ENCODE measurements around the gene REN. TPM values are rescaled to one million over a fixed set of nuclear protein-coding genes. Genes with fewer than 3 reads are reported as not detected.

Gene REN
- total and polyA plus RNA-seq, 2 of the 13 experiments (the other 11 are each of a cell fraction or from before 2014, with no cell fraction given): not detected

DNA sequence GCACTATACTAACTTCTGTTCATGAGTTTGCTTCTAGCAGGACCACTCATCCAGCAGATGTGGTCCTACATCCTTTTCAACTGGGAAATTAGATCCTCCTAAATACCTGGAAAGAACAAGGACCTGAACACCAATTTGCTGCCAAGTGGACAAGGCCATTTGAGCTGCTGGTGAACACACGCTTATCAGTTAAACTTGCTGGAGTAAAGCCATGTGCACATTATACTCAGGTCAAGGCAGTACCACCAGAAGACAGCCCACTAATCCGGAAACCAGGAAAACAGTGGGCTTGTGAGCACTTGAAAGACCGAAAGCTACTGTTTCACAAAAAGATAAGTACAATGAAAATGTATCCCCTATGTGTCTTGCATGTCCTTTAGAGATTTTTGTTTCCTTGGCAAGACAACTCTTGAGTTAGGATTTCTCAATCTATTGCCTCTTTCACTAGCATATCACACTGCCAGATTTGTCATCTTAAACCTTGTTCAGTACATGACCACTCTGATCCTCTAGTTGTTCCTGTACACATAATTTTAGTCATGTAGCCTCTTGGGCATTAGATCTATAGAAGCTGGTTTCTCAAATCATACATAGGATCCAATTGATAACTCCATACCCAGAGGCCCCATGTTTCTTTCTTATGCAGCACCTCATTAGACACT, 4.5 kb upstream of the REN start:
- Histone ChIP-seq H3K79me2 (ENCODE audit: insufficient read depth, low read length) (no peaks in the 10 kb centered on the region), H3K9ac (ENCODE audit: insufficient read depth, low read depth, low read length) (no peak overlapping the region), H3K4me2 (ENCODE audit: low read depth, low read length) (no peak overlapping the region), H2AFZ (ENCODE audit: low read length) (no peak overlapping the region), H3K27me3 (ENCODE audit: control insufficient read depth in 1 of 2, insufficient read depth in 2 of 2, low read length in 2 of 2) (peaks cover 0 to 5% of the 10 kb centered on the region in 2 experiments; a peak in 1 of 5 replicates), H3K4me3 (replicated peaks in 1 of 3; ENCODE audit: insufficient read depth in 1 of 3, low read depth in 2 of 3, low read length in 3 of 3) (no peak overlapping the region), H3K4me1 (ENCODE audit: insufficient read depth, low read length) (peaks cover 24% of the 10 kb centered on the region), H3K9me3 (ENCODE audit: low read length) (peaks cover 25% of the 10 kb centered on the region), H3K36me3 (replicated peaks in 1 of 2; ENCODE audit: control insufficient read depth in 1 of 2, insufficient read depth in 2 of 2, low read length in 2 of 2) (no peaks in the 10 kb centered on the region), H3K27ac (ENCODE audit: extremely low read length, insufficient read depth, low read length) (no peak overlapping the region), H4K20me1 (ENCODE audit: insufficient read depth, low read length) (no peaks in the 10 kb centered on the region)
- TF ChIP-seq CBX2 (IDR thresholded peaks at IDR 0.05; ENCODE audit: low read depth, low read length) (no peak), CBX2 (CRISPR knock-in tag; IDR thresholded peaks at IDR 0.05; ENCODE audit: low read depth) (no peak), RFX3 (CRISPR knock-in tag; IDR thresholded peaks at IDR 0.05) (no peak)
- intact Hi-C loops (cut with micrococcal nuclease; ENCODE audit: unreplicated experiment): no loop called here
- 54% methylated on average over 3 of the region's 3 CpGs for WGBS (ENCODE audit: low lambda C conversion rate)
- in situ Hi-C loops (cut with HindIII; ENCODE audit: extremely low pct_ligation_motif_present, low pct_unique_long_range_greater_than_20kb): no loop called here
- POLR2A ChIA-PET: no interaction called here
- CTCF ChIA-PET (ENCODE audit: low intra/inter-chr PET ratio, low total read pairs): no interaction called here
- no TSS peak for BruUV-seq (replicated peaks)
- ATAC-seq (no peak), FAIRE-seq (no peak), DNase-seq (ENCODE audit: low spot score) (no peak)

DNA sequence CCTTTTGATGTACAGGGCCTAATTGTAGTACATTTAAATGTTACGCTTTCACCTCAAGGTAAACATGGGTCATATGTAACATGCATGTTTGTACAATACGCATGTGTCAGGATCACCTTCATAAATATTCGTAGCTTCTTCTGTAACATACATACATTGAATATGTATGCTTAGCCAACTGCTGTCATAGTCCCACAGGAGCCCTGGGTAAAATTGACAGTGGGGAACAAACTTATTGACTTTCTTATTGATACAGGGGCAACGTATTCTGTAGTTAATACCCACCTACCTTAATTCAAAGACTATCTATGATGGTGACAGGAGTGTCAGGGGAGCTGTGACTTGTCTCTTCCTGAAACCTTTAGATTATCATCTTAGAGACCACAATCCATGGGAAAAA, 3.7 kb upstream of the REN start:
- no peak for ATAC-seq
- Histone ChIP-seq H2AFZ (ENCODE audit: low read length) (no peak overlapping the region), H3K36me3 (replicated peaks in 1 of 2; ENCODE audit: control insufficient read depth in 1 of 2, insufficient read depth in 2 of 2, low read length in 2 of 2) (no peaks in the 10 kb centered on the region), H3K4me2 (ENCODE audit: low read depth, low read length) (no peak overlapping the region), H3K4me1 (ENCODE audit: insufficient read depth, low read length) (peaks cover 24% of the 10 kb centered on the region), H3K79me2 (ENCODE audit: insufficient read depth, low read length) (no peaks in the 10 kb centered on the region), H3K27me3 (ENCODE audit: control insufficient read depth in 1 of 2, insufficient read depth in 2 of 2, low read length in 2 of 2) (peaks cover 0 to 8% of the 10 kb centered on the region in 2 experiments; a peak in 1 of 5 replicates), H3K27ac (ENCODE audit: extremely low read length, insufficient read depth, low read length) (no peak overlapping the region), H3K4me3 (replicated peaks in 1 of 3; ENCODE audit: insufficient read depth in 1 of 3, low read depth in 2 of 3, low read length in 3 of 3) (no peak overlapping the region), H4K20me1 (ENCODE audit: insufficient read depth, low read length) (no peaks in the 10 kb centered on the region), H3K9ac (ENCODE audit: insufficient read depth, low read depth, low read length) (no peak overlapping the region), H3K9me3 (ENCODE audit: low read length) (peaks cover 25% of the 10 kb centered on the region)
- DNase-seq (ENCODE audit: low spot score): no peak
- FAIRE-seq: no peak
- no TSS peak for BruUV-seq (replicated peaks)
- POLR2A ChIA-PET: no interaction called here
- intact Hi-C loops (cut with micrococcal nuclease; ENCODE audit: unreplicated experiment): no loop called here
- 53% methylated on average over 4 of the region's 4 CpGs for WGBS (ENCODE audit: low lambda C conversion rate)
- in situ Hi-C loops (cut with HindIII; ENCODE audit: extremely low pct_ligation_motif_present, low pct_unique_long_range_greater_than_20kb): no loop called here
- TF ChIP-seq, protein P1, sequence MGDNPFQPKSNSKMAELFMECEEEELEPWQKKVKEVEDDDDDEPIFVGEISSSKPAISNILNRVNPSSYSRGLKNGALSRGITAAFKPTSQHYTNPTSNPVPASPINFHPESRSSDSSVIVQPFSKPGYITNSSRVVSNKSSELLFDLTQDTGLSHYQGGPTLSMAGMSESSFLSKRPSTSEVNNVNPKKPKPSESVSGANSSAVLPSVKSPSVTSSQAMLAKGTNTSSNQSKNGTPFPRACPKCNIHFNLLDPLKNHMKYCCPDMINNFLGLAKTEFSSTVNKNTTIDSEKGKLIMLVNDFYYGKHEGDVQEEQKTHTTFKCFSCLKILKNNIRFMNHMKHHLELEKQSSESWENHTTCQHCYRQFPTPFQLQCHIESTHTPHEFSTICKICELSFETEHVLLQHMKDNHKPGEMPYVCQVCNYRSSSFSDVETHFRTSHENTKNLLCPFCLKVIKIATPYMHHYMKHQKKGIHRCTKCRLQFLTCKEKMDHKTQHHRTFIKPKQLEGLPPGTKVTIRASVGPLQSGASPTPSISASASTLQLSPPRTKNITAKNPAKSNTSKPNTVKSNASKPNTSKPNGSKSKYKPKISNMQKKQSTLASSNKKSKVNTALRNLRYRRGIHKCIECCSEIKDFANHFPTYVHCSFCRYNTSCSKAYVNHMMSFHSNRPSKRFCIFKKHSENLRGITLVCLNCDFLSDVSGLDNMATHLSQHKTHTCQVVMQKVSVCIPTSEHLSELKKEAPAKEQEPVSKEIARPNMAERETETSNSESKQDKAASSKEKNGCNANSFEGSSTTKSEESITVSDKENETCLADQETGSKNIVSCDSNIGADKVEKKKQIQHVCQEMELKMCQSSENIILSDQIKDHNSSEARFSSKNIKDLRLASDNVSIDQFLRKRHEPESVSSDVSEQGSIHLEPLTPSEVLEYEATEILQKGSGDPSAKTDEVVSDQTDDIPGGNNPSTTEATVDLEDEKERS (CRISPR knock-in tag; IDR thresholded peaks at IDR 0.05): 0 out of 2 replicates have a peak, but pooled peaks have one; percentile 50
- TF ChIP-seq ZNF558 (CRISPR knock-in tag; IDR thresholded peaks at IDR 0.05; ENCODE audit: borderline replicate concordance): no peak
- TF ChIP-seq ZNF101 (CRISPR knock-in tag; IDR thresholded peaks at IDR 0.05; ENCODE audit: borderline replicate concordance, low read depth): peak; percentile 100
- no peak for TF ChIP-seq NFE2L2 (IDR thresholded peaks at IDR 0.05; ENCODE audit: low read length)
- CTCF ChIA-PET (ENCODE audit: low intra/inter-chr PET ratio, low total read pairs): no interaction called here

Measured in HepG2 (cell line).